Tibial nerve (tissue), 4 donors: ENCODE results near the gene TSPYL1.

Experiments
- CTCF ChIP-seq, 5 experiments: fragments of 200-600 bp in 3 of 5; fragments of 450-650 bp in 2 of 5; sonication (generic) in 3 of 5; IDR thresholded peaks; one replicate each; pipeline ENCODE4 v1.5.1; 2016 to 2019; ENCODE audit warnings: antibody characterized with exemption in 5 of 5, mild to moderate bottlenecking in 3 of 5, moderate library complexity in 2 of 5
- EP300 ChIP-seq, 2 donors: sonication (generic); formaldehyde crosslinking; IDR thresholded peaks; one replicate each; pipeline ENCODE4 v1.6.1; 2017; ENCODE audit warnings: antibody characterized with exemption in 2 of 2, mild to moderate bottlenecking in 1 of 2
- POLR2A ChIP-seq, 2 donors: fragments of 450-650 bp; IDR thresholded peaks; one replicate each; pipeline ENCODE4 v1.6.1; 2017; ENCODE audit warnings: antibody characterized with exemption in 2 of 2, mild to moderate bottlenecking in 2 of 2, moderate library complexity in 2 of 2

- TF ChIP-seq CTCF (IDR thresholded peaks at IDR 0.05) (no peak), POLR2A (IDR thresholded peaks at IDR 0.05) (no peak), EP300 (IDR thresholded peaks at IDR 0.05) (no peak)
Measured at GRCh38 chr6:116263353-116263752, 16.4 kb downstream of the TSPYL1 start.
